ENCODE data around the gene AURKAIP1. TPM values are rescaled to one million over a fixed set of nuclear protein-coding genes. Genes with fewer than 3 reads are reported as not detected.

AURKAIP1 gene
- total and polyA plus RNA-seq, 9 donors = 6.0 to 94.0 (median 73.2) TPM

GRCh38 chr1:1340185-1340584 lies 34.8 kb downstream of the AURKAIP1 start:
- TF ChIP-seq EP300 (IDR thresholded peaks at IDR 0.05) = no peak
- no peak for TF ChIP-seq CTCF (IDR thresholded peaks at IDR 0.05)
- no peak for TF ChIP-seq POLR2A (IDR thresholded peaks at IDR 0.05)
- H3K4me3 ChIP-seq = no peak overlapping the region
- intact Hi-C loops (cut with DNase I) = no loop called here
- 87 to 90% (median 89%) methylated on average over 23 of the region's 23 CpGs for whole genome bisulfite sequencing, 3 donors
- no peaks in the 10 kb centered on the region for H3K27me3 ChIP-seq
- DNase-seq = no peak
- H3K36me3 ChIP-seq = no peaks in the 10 kb centered on the region
- no peaks in the 10 kb centered on the region for H3K9me3 ChIP-seq
- no peak overlapping the region for H3K27ac ChIP-seq
- no peaks in the 10 kb centered on the region for H3K4me1 ChIP-seq (ENCODE audit: insufficient read depth)

DNA sequence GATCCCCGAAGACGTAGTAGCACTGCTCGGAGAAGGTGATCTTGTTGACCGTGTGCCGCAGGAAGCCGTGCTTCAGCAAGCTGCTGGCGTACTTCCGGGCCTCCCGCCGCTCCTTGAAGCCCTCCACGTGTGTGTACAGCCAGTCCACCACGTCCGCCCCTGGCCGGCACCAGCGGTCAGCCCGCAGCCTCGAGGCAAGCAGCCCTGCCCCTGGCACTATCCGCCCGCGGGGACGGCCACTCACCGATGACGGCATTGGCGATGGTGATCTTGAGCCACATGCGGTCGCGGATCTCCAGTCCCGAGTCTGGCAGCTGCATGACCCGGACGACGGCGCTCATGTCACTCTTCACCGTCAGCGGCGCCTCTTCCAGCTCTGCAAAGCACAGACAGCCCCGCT lies 36.7 kb downstream of the AURKAIP1 start:
- intact Hi-C loops (cut with DNase I) = no loop called here
- Histone ChIP-seq H3K36me3 (no peaks in the 10 kb centered on the region), H3K27ac (no peak overlapping the region), H3K4me1 (ENCODE audit: insufficient read depth) (no peaks in the 10 kb centered on the region), H3K4me3 (no peak overlapping the region), H3K27me3 (no peaks in the 10 kb centered on the region), H3K9me3 (no peaks in the 10 kb centered on the region)
- TF ChIP-seq EP300 (IDR thresholded peaks at IDR 0.05) (no peak), CTCF (IDR thresholded peaks at IDR 0.05) (no peak), POLR2A (IDR thresholded peaks at IDR 0.05) (no peak)
- DNase-seq = no peak
- WGBS, 3 donors = 90 to 93% (median 92%) methylated on average over 36 of the region's 36 CpGs

DNA sequence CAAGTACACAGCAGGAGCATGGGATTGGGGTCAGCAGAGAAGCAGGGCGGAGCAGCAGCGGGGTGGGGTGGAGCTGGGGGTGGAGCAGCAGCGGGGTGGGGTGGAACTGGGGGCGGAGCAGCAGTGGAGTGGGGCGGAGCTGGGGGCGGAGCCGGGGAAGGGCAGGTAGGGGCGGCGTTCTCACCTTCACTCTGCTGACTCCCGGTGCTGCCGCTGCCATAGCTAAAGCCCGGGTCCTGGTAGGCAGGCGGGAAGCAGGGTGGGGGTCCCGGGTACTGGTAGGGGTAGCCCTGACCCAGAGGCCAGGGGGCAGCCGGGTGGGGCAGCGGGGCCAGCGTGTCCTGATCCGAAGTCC lies 37.2 kb downstream of the AURKAIP1 start:
- Histone ChIP-seq H3K4me1 (ENCODE audit: insufficient read depth) (no peaks in the 10 kb centered on the region), H3K27me3 (no peaks in the 10 kb centered on the region), H3K27ac (no peak overlapping the region), H3K4me3 (no peak overlapping the region), H3K9me3 (no peaks in the 10 kb centered on the region), H3K36me3 (no peaks in the 10 kb centered on the region)
- TF ChIP-seq CTCF (IDR thresholded peaks at IDR 0.05) (no peak), POLR2A (IDR thresholded peaks at IDR 0.05) (no peak), EP300 (IDR thresholded peaks at IDR 0.05) (no peak)
- intact Hi-C loops (cut with DNase I) = no loop called here
- no peak for DNase-seq
- 78 to 85% (median 79%) methylated on average over 18 of the region's 18 CpGs for WGBS, 3 donors

GRCh38 chr1:1336931-1337792 lies 37.8 kb downstream of the AURKAIP1 start:
- H3K27me3 ChIP-seq = no peaks in the 10 kb centered on the region
- 94 to 96% (median 95%) methylated on average over 32 of the region's 32 CpGs for WGBS, 3 donors
- no peak overlapping the region for H3K4me3 ChIP-seq
- no peak for DNase-seq
- no peaks in the 10 kb centered on the region for H3K36me3 ChIP-seq
- no peaks in the 10 kb centered on the region for H3K4me1 ChIP-seq (ENCODE audit: insufficient read depth)
- H3K9me3 ChIP-seq = no peaks in the 10 kb centered on the region
- no peak overlapping the region for H3K27ac ChIP-seq
- intact Hi-C loops (cut with DNase I) = no loop called here
- TF ChIP-seq EP300 (IDR thresholded peaks at IDR 0.05) (no peak), POLR2A (IDR thresholded peaks at IDR 0.05) (no peak), CTCF (IDR thresholded peaks at IDR 0.05) (no peak)

Data from ovary (tissue), 9 donors.